ENCODE data around the gene XRCC3. TPM values are rescaled to one million over a fixed set of nuclear protein-coding genes. Genes with fewer than 3 reads are reported as not detected.

The XRCC3 gene
- total and polyA plus RNA-seq, 2 experiments from 2014 or later: 20.4 to 72.9 TPM

- no peak overlapping the region for H3K4me3 Mint-ChIP-seq
- ATAC-seq: no peak
- peaks cover 11% of the 10 kb centered on the region for H3K27me3 Mint-ChIP-seq (ENCODE audit: insufficient read depth, low read depth, poor library complexity)
These were observed 30.2 kb upstream of the XRCC3 start for GRCh38 chr14:103745424-103745823.

More at GRCh38 chr14:103745424-103745823, 30.2 kb upstream of the XRCC3 start:
- H3K36me3 Mint-ChIP-seq (ENCODE audit: low read depth): peaks cover 9% of the 10 kb centered on the region
- DNase-seq (ENCODE audit: low spot score): no peak
- Histone ChIP-seq H2AFZ (no peak overlapping the region), H3K27ac (ENCODE audit: low read depth) (no peak overlapping the region), H3K4me2 (no peak overlapping the region), H3K79me2 (replicated peaks; ENCODE audit: insufficient read depth) (no peaks in the 10 kb centered on the region), H3K4me3 (no peak overlapping the region), H3K9me2 (ENCODE audit: insufficient read depth) (no peaks in the 10 kb centered on the region), H3F3A (replicated peaks; ENCODE audit: low read depth) (no peaks in the 10 kb centered on the region), H3K36me3 (ENCODE audit: insufficient read depth) (no peaks in the 10 kb centered on the region), H3K27me3 (ENCODE audit: insufficient read depth) (no peaks in the 10 kb centered on the region), H4K20me1 (replicated peaks; ENCODE audit: insufficient read depth) (no peaks in the 10 kb centered on the region), H3K4me1 (ENCODE audit: insufficient read depth) (no peaks in the 10 kb centered on the region)
- H3K27ac Mint-ChIP-seq: no peak overlapping the region
- H3K4me1 Mint-ChIP-seq: peaks cover 24% of the 10 kb centered on the region
- TF ChIP-seq, protein P1, sequence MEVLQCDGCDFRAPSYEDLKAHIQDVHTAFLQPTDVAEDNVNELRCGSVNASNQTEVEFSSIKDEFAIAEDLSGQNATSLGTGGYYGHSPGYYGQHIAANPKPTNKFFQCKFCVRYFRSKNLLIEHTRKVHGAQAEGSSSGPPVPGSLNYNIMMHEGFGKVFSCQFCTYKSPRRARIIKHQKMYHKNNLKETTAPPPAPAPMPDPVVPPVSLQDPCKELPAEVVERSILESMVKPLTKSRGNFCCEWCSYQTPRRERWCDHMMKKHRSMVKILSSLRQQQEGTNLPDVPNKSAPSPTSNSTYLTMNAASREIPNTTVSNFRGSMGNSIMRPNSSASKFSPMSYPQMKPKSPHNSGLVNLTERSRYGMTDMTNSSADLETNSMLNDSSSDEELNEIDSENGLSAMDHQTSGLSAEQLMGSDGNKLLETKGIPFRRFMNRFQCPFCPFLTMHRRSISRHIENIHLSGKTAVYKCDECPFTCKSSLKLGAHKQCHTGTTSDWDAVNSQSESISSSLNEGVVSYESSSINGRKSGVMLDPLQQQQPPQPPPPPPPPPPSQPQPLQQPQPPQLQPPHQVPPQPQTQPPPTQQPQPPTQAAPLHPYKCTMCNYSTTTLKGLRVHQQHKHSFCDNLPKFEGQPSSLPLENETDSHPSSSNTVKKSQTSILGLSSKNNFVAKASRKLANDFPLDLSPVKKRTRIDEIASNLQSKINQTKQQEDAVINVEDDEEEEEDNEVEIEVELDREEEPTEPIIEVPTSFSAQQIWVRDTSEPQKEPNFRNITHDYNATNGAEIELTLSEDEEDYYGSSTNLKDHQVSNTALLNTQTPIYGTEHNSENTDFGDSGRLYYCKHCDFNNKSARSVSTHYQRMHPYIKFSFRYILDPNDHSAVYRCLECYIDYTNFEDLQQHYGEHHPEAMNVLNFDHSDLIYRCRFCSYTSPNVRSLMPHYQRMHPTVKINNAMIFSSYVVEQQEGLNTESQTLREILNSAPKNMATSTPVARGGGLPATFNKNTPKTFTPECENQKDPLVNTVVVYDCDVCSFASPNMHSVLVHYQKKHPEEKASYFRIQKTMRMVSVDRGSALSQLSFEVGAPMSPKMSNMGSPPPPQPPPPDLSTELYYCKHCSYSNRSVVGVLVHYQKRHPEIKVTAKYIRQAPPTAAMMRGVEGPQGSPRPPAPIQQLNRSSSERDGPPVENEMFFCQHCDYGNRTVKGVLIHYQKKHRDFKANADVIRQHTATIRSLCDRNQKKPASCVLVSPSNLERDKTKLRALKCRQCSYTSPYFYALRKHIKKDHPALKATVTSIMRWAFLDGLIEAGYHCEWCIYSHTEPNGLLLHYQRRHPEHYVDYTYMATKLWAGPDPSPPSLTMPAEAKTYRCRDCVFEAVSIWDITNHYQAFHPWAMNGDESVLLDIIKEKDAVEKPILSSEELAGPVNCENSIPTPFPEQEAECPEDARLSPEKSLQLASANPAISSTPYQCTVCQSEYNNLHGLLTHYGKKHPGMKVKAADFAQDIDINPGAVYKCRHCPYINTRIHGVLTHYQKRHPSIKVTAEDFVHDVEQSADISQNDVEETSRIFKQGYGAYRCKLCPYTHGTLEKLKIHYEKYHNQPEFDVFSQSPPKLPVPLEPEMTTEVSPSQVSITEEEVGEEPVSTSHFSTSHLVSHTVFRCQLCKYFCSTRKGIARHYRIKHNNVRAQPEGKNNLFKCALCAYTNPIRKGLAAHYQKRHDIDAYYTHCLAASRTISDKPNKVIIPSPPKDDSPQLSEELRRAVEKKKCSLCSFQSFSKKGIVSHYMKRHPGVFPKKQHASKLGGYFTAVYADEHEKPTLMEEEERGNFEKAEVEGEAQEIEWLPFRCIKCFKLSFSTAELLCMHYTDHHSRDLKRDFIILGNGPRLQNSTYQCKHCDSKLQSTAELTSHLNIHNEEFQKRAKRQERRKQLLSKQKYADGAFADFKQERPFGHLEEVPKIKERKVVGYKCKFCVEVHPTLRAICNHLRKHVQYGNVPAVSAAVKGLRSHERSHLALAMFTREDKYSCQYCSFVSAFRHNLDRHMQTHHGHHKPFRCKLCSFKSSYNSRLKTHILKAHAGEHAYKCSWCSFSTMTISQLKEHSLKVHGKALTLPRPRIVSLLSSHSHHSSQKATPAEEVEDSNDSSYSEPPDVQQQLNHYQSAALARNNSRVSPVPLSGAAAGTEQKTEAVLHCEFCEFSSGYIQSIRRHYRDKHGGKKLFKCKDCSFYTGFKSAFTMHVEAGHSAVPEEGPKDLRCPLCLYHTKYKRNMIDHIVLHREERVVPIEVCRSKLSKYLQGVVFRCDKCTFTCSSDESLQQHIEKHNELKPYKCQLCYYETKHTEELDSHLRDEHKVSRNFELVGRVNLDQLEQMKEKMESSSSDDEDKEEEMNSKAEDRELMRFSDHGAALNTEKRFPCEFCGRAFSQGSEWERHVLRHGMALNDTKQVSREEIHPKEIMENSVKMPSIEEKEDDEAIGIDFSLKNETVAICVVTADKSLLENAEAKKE (CRISPR knock-in tag; IDR thresholded peaks at IDR 0.05): no peak
- TF ChIP-seq STAT1 (IDR thresholded peaks at IDR 0.05; ENCODE audit: unreplicated experiment): no peak
- no peak for TF ChIP-seq EZH2phosphoT487 (IDR thresholded peaks at IDR 0.05; ENCODE audit: unreplicated experiment)
- TF ChIP-seq POLR2AphosphoS5 (IDR thresholded peaks at IDR 0.05; ENCODE audit: low read depth): no peak
- TF ChIP-seq, protein P2, sequence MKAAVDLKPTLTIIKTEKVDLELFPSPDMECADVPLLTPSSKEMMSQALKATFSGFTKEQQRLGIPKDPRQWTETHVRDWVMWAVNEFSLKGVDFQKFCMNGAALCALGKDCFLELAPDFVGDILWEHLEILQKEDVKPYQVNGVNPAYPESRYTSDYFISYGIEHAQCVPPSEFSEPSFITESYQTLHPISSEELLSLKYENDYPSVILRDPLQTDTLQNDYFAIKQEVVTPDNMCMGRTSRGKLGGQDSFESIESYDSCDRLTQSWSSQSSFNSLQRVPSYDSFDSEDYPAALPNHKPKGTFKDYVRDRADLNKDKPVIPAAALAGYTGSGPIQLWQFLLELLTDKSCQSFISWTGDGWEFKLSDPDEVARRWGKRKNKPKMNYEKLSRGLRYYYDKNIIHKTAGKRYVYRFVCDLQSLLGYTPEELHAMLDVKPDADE (IDR thresholded peaks at IDR 0.05): no peak
- no peak for TF ChIP-seq EZH2 (IDR thresholded peaks at IDR 0.05; ENCODE audit: low read depth, unreplicated experiment)
- no peak for TF ChIP-seq ZNF331 (CRISPR knock-in tag; IDR thresholded peaks at IDR 0.05; ENCODE audit: low read depth)
- no peak for TF ChIP-seq CREB1 (CRISPR knock-in tag; IDR thresholded peaks at IDR 0.05; ENCODE audit: low read depth)
- TF ChIP-seq, protein P3, sequence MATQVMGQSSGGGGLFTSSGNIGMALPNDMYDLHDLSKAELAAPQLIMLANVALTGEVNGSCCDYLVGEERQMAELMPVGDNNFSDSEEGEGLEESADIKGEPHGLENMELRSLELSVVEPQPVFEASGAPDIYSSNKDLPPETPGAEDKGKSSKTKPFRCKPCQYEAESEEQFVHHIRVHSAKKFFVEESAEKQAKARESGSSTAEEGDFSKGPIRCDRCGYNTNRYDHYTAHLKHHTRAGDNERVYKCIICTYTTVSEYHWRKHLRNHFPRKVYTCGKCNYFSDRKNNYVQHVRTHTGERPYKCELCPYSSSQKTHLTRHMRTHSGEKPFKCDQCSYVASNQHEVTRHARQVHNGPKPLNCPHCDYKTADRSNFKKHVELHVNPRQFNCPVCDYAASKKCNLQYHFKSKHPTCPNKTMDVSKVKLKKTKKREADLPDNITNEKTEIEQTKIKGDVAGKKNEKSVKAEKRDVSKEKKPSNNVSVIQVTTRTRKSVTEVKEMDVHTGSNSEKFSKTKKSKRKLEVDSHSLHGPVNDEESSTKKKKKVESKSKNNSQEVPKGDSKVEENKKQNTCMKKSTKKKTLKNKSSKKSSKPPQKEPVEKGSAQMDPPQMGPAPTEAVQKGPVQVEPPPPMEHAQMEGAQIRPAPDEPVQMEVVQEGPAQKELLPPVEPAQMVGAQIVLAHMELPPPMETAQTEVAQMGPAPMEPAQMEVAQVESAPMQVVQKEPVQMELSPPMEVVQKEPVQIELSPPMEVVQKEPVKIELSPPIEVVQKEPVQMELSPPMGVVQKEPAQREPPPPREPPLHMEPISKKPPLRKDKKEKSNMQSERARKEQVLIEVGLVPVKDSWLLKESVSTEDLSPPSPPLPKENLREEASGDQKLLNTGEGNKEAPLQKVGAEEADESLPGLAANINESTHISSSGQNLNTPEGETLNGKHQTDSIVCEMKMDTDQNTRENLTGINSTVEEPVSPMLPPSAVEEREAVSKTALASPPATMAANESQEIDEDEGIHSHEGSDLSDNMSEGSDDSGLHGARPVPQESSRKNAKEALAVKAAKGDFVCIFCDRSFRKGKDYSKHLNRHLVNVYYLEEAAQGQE (IDR thresholded peaks at IDR 0.05; ENCODE audit: unreplicated experiment): no peak
- no peak for TF ChIP-seq NANOG (IDR thresholded peaks at IDR 0.05; ENCODE audit: borderline replicate concordance)
- no peak for TF ChIP-seq JUNB (IDR thresholded peaks at IDR 0.05; ENCODE audit: unreplicated experiment)
- no peak for TF ChIP-seq ZNF114 (CRISPR knock-in tag; IDR thresholded peaks at IDR 0.05)
- TF ChIP-seq, protein P4, sequence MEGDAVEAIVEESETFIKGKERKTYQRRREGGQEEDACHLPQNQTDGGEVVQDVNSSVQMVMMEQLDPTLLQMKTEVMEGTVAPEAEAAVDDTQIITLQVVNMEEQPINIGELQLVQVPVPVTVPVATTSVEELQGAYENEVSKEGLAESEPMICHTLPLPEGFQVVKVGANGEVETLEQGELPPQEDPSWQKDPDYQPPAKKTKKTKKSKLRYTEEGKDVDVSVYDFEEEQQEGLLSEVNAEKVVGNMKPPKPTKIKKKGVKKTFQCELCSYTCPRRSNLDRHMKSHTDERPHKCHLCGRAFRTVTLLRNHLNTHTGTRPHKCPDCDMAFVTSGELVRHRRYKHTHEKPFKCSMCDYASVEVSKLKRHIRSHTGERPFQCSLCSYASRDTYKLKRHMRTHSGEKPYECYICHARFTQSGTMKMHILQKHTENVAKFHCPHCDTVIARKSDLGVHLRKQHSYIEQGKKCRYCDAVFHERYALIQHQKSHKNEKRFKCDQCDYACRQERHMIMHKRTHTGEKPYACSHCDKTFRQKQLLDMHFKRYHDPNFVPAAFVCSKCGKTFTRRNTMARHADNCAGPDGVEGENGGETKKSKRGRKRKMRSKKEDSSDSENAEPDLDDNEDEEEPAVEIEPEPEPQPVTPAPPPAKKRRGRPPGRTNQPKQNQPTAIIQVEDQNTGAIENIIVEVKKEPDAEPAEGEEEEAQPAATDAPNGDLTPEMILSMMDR (conservative IDR thresholded peaks at IDR 0.05; ENCODE audit: low read depth in 2 of 2): no peak
- H3K9me3 Mint-ChIP-seq: no peaks in the 10 kb centered on the region

All from GM23338 (cell line).